Neural progenitor cell (in vitro differentiated cells): Measurements from ENCODE around the gene RGMB.

Source experiments
- EZH2 ChIP-seq: fragments of 200-600 bp; sonication (generic); IDR thresholded peaks from 2 replicates; pipeline ENCODE4 v1.6.1; 2017; ENCODE audit warnings: antibody characterized with exemption, mild to moderate bottlenecking, moderate library complexity
- EZH2phosphoT487 ChIP-seq: fragments of 200-600 bp; sonication (generic); IDR thresholded peaks from 2 replicates; pipeline ENCODE4 v1.6.1; 2017; ENCODE audit warnings: antibody characterized with exemption
- TF ChIP-seq, protein P1 (sequence below): fragments of 200-600 bp; sonication (generic); IDR thresholded peaks from 2 replicates; pipeline ENCODE4 v1.5.1; 2017; ENCODE audit warnings: antibody characterized with exemption, mild to moderate bottlenecking

DNA sequence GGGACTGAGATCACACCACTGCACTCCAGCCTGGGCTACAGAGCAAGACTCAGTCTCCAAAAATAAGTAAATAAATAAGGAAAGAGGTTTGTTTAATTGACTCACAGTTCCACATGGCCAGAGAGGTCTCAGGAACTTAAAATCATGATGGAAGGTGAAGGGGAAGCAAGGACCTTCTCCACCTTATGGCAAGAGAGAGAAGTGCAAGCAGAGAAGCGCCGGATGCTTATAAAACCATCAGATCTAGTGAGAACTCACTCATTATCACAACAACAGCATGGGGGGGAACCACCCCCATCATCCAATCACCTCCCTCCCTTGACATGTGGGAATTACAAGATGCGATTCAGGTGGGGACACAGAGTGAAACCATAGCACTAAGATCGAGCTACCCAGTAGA, 22.8 kb upstream of the RGMB start:
- TF ChIP-seq, protein P1, sequence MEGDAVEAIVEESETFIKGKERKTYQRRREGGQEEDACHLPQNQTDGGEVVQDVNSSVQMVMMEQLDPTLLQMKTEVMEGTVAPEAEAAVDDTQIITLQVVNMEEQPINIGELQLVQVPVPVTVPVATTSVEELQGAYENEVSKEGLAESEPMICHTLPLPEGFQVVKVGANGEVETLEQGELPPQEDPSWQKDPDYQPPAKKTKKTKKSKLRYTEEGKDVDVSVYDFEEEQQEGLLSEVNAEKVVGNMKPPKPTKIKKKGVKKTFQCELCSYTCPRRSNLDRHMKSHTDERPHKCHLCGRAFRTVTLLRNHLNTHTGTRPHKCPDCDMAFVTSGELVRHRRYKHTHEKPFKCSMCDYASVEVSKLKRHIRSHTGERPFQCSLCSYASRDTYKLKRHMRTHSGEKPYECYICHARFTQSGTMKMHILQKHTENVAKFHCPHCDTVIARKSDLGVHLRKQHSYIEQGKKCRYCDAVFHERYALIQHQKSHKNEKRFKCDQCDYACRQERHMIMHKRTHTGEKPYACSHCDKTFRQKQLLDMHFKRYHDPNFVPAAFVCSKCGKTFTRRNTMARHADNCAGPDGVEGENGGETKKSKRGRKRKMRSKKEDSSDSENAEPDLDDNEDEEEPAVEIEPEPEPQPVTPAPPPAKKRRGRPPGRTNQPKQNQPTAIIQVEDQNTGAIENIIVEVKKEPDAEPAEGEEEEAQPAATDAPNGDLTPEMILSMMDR: peak; percentile 49
- TF ChIP-seq EZH2: no peak
- TF ChIP-seq EZH2phosphoT487: no peak
